ENCODE measurements around the gene SLC15A3.

GRCh38 chr11:60995798-60996197, 43.8 kb upstream of the SLC15A3 start:
- TF ChIP-seq CREM (CRISPR knock-in tag; IDR thresholded peaks at IDR 0.05) (no peak), KAT7 (CRISPR knock-in tag; IDR thresholded peaks at IDR 0.05; ENCODE audit: borderline replicate concordance) (no peak), ZNF219 (CRISPR knock-in tag; IDR thresholded peaks at IDR 0.05; ENCODE audit: borderline replicate concordance) (no peak)
- TF ChIP-seq, protein P1, sequence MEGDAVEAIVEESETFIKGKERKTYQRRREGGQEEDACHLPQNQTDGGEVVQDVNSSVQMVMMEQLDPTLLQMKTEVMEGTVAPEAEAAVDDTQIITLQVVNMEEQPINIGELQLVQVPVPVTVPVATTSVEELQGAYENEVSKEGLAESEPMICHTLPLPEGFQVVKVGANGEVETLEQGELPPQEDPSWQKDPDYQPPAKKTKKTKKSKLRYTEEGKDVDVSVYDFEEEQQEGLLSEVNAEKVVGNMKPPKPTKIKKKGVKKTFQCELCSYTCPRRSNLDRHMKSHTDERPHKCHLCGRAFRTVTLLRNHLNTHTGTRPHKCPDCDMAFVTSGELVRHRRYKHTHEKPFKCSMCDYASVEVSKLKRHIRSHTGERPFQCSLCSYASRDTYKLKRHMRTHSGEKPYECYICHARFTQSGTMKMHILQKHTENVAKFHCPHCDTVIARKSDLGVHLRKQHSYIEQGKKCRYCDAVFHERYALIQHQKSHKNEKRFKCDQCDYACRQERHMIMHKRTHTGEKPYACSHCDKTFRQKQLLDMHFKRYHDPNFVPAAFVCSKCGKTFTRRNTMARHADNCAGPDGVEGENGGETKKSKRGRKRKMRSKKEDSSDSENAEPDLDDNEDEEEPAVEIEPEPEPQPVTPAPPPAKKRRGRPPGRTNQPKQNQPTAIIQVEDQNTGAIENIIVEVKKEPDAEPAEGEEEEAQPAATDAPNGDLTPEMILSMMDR (IDR thresholded peaks at IDR 0.05): no peak
